SKM-1 (cell line): ENCODE data around the gene SH2D3A.
A peak's percentile ranks its signal among the peaks of the same experiment; 100 is the strongest.
"Not testable (repeated sequence)": the region's sequence is repeated elsewhere in the genome, so short reads cannot be mapped to it uniquely, and the experiment has no call there.

Source experiments
- DNase-seq: peaks from one replicate; lab custom pipeline; 2025; ENCODE audit not compliant: unreplicated experiment; lab: John Stamatoyannopoulos, UW

The SH2D3A gene

GRCh38 chr19:6767357-6768235 lies at the start of gene SH2D3A:
Gene SH2D3A (minus strand): TSS chr19:6767435. CDS start chr19:6763748, 3,687 bp downstream.
- peak; percentile 70 for DNase-seq

GRCh38 chr19:6813659-6814058 lies 46.4 kb upstream of the SH2D3A start:
- DNase-seq = no peak

- no peak for DNase-seq
Observed at GRCh38 chr19:6812612-6813011, 45.4 kb upstream of the SH2D3A start.

GRCh38 chr19:6811906-6812305 lies 44.7 kb upstream of the SH2D3A start:
- no peak for DNase-seq

- no peak for DNase-seq
Observed at GRCh38 chr19:6811378-6811777, 44.1 kb upstream of the SH2D3A start.

- DNase-seq = no peak
Observed at GRCh38 chr19:6809262-6809661, 42.0 kb upstream of the SH2D3A start.

- DNase-seq = no peak
Observed at GRCh38 chr19:6808494-6808893, 41.3 kb upstream of the SH2D3A start.

GRCh38 chr19:6807291-6807690 lies 40.1 kb upstream of the SH2D3A start:
- no peak for DNase-seq

- no peak for DNase-seq
Observed at GRCh38 chr19:6806488-6806887, 39.3 kb upstream of the SH2D3A start.

- no peak for DNase-seq
Observed at GRCh38 chr19:6803036-6803404, 35.8 kb upstream of the SH2D3A start.

GRCh38 chr19:6802336-6803035 lies 35.3 kb upstream of the SH2D3A start:
- peak; percentile 89 for DNase-seq

- peak; percentile 90 for DNase-seq
Observed at GRCh38 chr19:6801485-6802086, 34.4 kb upstream of the SH2D3A start.

- DNase-seq = no peak
Observed at GRCh38 chr19:6800991-6801484, 33.8 kb upstream of the SH2D3A start.

GRCh38 chr19:6800160-6800790 lies 33.0 kb upstream of the SH2D3A start:
- DNase-seq = not testable (repeated sequence)

GRCh38 chr19:6797646-6798045 lies 30.4 kb upstream of the SH2D3A start:
- no peak for DNase-seq

GRCh38 chr19:6796278-6796677 lies 29.0 kb upstream of the SH2D3A start:
- DNase-seq = no peak

- DNase-seq = no peak
Observed at GRCh38 chr19:6794686-6795431, 27.6 kb upstream of the SH2D3A start.

- no peak for DNase-seq
Observed at GRCh38 chr19:6793973-6794372, 26.7 kb upstream of the SH2D3A start.

GRCh38 chr19:6793411-6793810 lies 26.2 kb upstream of the SH2D3A start:
- DNase-seq = no peak

- DNase-seq = no peak
Observed at GRCh38 chr19:6791237-6791636, 24.0 kb upstream of the SH2D3A start.
